Measurements from ENCODE around the gene TLE7.

The TLE7 gene

GRCh38 chr16:71442051-71442440 lies at the start of gene TLE7:
Gene TLE7, minus strand, starts transcription at chr16:71442054. Its CDS starts 8,730 bp downstream, at chr16:71433324.
- no peak for DNase-seq

GRCh38 chr16:71491054-71491453 lies 49.2 kb upstream of the TLE7 start:
- DNase-seq: no peak

GRCh38 chr16:71490361-71490760 lies 48.5 kb upstream of the TLE7 start:
- no peak for DNase-seq

GRCh38 chr16:71489122-71489521 lies 47.3 kb upstream of the TLE7 start, which contains the start of gene ZNF19:
Gene ZNF19, minus strand, starts transcription at chr16:71489324. Its CDS starts 7,210 bp downstream, at chr16:71482114.
- no peak for DNase-seq

- peak; percentile 83 to 92 for DNase-seq
These were observed 42.4 kb upstream of the TLE7 start for GRCh38 chr16:71484006-71484893.

- DNase-seq: no peak
These were observed 40.7 kb upstream of the TLE7 start for GRCh38 chr16:71482569-71482968.

- no peak for DNase-seq
These were observed 39.1 kb upstream of the TLE7 start for GRCh38 chr16:71480956-71481355.

GRCh38 chr16:71479420-71479819 lies 37.6 kb upstream of the TLE7 start:
- no peak for DNase-seq

- DNase-seq: no peak
These were observed 34.7 kb upstream of the TLE7 start for GRCh38 chr16:71476457-71477124.

- no peak for DNase-seq
These were observed 33.0 kb upstream of the TLE7 start for GRCh38 chr16:71474864-71475263.

GRCh38 chr16:71473891-71474290 lies 32.0 kb upstream of the TLE7 start:
- no peak for DNase-seq

GRCh38 chr16:71472931-71473330 lies 31.1 kb upstream of the TLE7 start:
- no peak for DNase-seq

GRCh38 chr16:71472051-71472450 lies 30.2 kb upstream of the TLE7 start:
- no peak for DNase-seq

- no peak for DNase-seq
These were observed 26.0 kb upstream of the TLE7 start for GRCh38 chr16:71467810-71468209.

GRCh38 chr16:71464231-71464630 lies 22.4 kb upstream of the TLE7 start:
- no peak for DNase-seq

GRCh38 chr16:71461686-71462648 lies 20.1 kb upstream of the TLE7 start, which contains the start of gene ZNF23:
Gene ZNF23, minus strand, starts transcription at chr16:71462247. Its CDS starts 5,451 bp downstream, at chr16:71456796.
- DNase-seq: peak in 1 of 2 experiments; percentile 39

- DNase-seq: no peak
These were observed 19.1 kb upstream of the TLE7 start for GRCh38 chr16:71460941-71461340.

- no peak for DNase-seq
These were observed 18.4 kb upstream of the TLE7 start for GRCh38 chr16:71460236-71460635.

GRCh38 chr16:71459510-71459909 lies 17.7 kb upstream of the TLE7 start:
- no peak for DNase-seq

GRCh38 chr16:71456801-71457200 lies 14.9 kb upstream of the TLE7 start:
- DNase-seq: no peak

- DNase-seq: no peak
These were observed 11.2 kb upstream of the TLE7 start for GRCh38 chr16:71453036-71453435.

- no peak for DNase-seq
These were observed 7.2 kb upstream of the TLE7 start for GRCh38 chr16:71449020-71449419.
